Measurements from ENCODE around the gene BRD3.
A peak's percentile ranks its signal among the peaks of the same experiment; 100 is the strongest.
"Not testable (repeated sequence)": the region's sequence is repeated elsewhere in the genome, so short reads cannot be mapped to it uniquely, and the experiment has no call there.

The BRD3 gene

GRCh38 chr9:133992780-133993634, 74.8 kb downstream of the BRD3 start:
- peak; percentile 90 for DNase-seq (ENCODE audit: low spot score)
- H3K4me3 ChIP-seq, result peak overlapping the region; percentile 69
- peak overlapping the region; percentile 79 to 93 for H3K27ac ChIP-seq
- TF ChIP-seq, protein P1, sequence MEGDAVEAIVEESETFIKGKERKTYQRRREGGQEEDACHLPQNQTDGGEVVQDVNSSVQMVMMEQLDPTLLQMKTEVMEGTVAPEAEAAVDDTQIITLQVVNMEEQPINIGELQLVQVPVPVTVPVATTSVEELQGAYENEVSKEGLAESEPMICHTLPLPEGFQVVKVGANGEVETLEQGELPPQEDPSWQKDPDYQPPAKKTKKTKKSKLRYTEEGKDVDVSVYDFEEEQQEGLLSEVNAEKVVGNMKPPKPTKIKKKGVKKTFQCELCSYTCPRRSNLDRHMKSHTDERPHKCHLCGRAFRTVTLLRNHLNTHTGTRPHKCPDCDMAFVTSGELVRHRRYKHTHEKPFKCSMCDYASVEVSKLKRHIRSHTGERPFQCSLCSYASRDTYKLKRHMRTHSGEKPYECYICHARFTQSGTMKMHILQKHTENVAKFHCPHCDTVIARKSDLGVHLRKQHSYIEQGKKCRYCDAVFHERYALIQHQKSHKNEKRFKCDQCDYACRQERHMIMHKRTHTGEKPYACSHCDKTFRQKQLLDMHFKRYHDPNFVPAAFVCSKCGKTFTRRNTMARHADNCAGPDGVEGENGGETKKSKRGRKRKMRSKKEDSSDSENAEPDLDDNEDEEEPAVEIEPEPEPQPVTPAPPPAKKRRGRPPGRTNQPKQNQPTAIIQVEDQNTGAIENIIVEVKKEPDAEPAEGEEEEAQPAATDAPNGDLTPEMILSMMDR (IDR thresholded peaks at IDR 0.05), result no peak

DNA sequence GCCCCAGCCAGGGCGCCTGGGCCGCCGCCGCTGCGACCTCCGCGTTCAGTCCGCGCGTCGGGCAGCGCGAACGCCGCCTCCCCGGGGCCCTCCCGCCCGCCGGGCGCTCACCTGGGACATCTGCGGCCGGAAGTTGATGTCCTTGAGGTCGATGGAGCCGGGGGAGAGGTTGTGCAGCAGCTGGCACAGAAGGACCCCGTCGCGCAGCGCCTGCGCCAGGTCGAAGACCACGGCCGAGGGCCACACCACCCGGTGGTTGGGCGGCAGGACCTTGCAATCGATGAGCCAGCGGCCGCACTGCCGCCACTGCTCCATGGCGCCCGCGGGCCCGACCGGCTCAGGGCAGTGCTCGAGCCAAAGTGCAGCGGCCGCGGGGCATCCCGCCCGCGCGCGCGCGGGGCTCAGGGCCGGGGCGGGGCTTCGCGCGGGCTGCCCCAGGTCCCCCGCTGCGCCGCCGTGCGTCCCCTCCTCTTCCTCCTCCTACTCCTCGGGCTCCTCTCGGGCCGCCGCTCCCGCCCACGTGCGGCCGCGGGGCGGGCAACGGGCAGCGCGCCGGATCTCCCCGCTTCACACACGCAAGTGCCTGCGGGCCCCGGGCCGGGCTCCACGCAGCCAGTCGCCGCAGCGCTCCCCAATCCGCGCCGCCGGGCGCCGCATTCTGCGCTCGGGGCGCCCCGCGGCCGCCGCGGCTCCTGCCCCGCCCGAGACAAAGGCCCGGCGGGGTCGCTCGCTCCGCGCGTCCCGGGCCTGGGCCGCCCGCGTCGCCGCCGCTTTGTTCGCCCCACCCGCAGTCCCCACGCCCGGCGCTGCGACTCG, 75.7 kb downstream of the BRD3 start, which contains the start of gene VAV2:
Gene VAV2 (minus strand): TSS at position 361 of the 816 bp plus-strand sequence. CDS start 46 bp downstream, at position 315.
- TF ChIP-seq, protein P1 (IDR thresholded peaks at IDR 0.05), result no peak
- DNase-seq (ENCODE audit: low spot score), result peak; percentile 74
- peak within 1 kb of the TSS; percentile 79 to 93 for H3K27ac ChIP-seq
- peak within 1 kb of the TSS; percentile 69 for H3K4me3 ChIP-seq

DNA sequence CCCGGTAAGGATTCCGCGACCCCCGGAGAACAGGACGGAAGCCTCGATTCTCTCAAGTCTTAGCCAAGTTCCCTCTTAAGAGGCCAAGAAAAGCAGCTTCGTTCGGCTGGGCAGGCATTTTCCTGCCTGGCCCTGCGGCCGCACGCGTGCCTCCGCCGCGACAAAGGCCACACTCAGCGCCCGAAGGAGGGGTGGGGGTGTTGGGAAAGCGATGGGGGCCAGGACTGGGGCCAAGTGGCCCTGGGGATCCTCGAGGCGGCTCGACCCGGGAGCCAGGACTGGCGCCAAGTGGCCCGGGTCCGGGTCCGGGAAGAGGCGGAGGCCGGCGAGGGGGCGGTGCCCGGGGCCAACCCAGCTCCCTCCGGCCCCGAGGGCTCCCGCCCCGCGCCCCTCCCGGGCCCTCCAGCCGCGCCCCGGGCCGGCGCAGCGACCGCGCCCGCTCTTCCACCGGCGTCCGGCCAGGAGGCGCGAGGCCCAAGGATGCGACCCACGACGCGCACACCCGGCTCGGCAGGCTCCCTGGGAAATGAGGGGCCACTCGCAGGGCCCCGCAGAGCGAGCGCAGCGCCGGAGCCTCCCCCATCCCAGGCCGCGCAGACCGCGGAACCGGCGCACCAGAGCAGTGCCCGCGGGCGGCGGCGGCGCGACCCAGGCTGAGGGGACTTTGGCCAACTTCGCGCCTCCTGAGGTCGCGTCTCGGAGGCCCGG, 76.5 kb downstream of the BRD3 start:
- Histone ChIP-seq H3K4me3 (peak overlapping the region; percentile 69), H3K27ac (peak overlapping the region; percentile 24 to 93)
- no peak for DNase-seq (ENCODE audit: low spot score)
- TF ChIP-seq, protein P1 (IDR thresholded peaks at IDR 0.05), result no peak

DNA sequence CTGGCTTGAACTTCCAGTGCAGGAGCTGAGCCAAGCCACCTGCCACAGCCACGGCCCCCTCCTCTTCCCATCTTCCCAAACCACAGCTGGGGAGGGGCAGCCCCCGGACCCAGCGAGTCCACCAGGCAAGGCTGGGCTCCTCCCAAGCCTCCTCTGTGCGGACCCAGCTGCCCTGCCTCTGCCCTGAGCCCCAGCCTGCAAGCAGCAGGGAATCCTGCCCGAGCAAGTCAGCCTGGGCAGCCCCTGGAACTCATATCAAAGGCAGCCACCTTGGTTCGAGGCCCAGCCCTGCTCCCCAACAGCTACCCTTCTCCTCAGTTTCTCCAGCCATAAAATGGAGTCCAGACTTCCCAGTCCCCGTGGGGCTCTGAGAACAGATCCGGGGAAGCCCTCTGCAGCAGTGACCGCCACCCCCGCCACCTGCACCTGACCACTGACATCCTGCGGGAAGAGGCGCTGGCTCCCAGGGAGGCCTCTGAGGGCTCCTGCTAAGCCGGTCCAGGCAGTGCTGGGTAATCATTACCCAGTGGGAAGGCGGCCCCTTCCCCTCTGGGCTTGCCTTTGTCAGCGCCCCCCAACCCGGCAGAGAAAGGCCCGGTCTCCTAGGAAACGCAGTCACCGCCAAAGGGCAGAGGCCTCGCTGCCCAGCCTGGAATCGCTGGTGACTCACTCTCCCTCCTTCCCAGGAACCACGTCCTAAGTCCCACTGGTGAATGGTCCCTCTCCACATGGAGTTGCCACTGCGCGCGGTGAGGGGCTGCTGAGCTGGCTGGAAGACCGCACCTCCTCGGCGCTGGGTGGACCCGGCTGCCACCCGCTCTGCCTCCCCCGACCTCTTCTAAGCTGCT, 77.2 kb downstream of the BRD3 start:
- TF ChIP-seq, protein P1 (IDR thresholded peaks at IDR 0.05), result no peak

DNA sequence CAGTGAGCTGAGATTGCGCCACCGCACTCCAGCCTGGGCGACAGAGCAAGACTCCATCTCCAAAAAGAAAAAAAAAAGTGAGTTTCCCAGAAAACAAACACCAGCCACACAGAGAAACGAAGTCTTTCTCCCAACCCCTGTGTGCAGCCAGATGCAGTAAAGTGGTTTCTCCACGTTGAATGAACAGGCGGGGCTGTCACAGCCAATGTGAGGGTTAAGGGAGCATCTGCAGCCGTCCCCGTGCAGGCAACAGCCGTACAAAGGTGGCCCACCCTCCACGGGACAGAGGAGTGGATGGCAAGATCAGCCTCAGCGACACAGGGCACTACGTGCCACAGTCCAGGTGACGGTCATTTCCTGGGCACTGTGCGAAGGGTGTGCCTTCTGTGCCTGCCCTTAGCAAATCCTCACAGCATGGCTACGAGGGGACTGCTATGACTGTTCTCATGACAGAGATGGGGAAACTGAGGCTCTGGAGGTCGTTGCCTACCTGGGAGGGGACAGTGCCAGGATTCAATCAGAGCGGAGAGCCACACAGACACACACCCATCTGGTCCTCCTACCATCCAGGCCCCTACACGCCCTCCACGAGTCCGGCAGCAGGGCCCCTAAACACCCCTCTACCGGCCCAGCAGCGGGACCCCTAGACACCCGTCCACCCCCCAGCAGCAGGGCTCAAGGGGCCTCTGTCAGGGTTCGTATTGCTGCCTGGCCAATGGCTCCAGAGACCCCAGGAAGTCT, 78.0 kb downstream of the BRD3 start:
- TF ChIP-seq, protein P1 (IDR thresholded peaks at IDR 0.05), result no peak
- no peak overlapping the region for H3K4me3 ChIP-seq
- H3K27ac ChIP-seq, result no peak overlapping the region
- DNase-seq (ENCODE audit: low spot score), result no peak

More for the DNA sequence above, 77.2 kb downstream of the BRD3 start:
- DNase-seq (ENCODE audit: low spot score), result peak; percentile 85
- peak overlapping the region; percentile 69 for H3K4me3 ChIP-seq
- peak overlapping the region; percentile 24 to 93 for H3K27ac ChIP-seq

DNA sequence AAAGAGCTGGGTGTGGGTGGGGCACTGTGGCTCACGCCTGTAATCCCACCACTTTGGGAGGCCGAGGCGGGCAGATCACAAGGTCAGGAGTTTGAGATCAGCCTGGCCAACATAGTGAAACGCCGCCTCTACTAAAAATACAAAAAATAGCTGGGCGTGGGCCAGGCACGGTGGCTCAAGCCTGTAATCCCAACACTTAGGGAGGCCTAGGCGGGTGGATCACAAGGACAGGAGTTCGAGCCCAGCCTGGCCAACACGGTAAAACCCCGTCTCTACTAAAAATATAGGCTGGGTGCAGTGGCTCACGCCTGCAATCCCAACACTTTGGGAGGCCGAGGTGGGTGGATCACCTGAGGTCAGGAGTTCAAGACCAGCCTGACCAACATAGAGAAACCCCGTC, 79.1 kb downstream of the BRD3 start:
- not testable (repeated sequence) for H3K27ac ChIP-seq; H3K4me3 ChIP-seq; DNase-seq (ENCODE audit: low spot score)

All from coronary artery (tissue), 2 donors.